CD4-positive, alpha-beta T cell (primary cell): ENCODE results near the gene TRAPPC2L. TPM values are rescaled to one million over a fixed set of nuclear protein-coding genes. Genes with fewer than 3 reads are reported as not detected.

Experiments
- ATAC-seq: fragments of 200-7000 bp; cut with Tn5 transposase; one replicate; pipeline ENCODE4 v1.10.0; 2022; ENCODE audit warnings: mild to moderate bottlenecking; ENCODE audit not compliant: poor library complexity
- CTCF ChIA-PET: fragments of 350-600 bp; sonication (Branson Sonifier 250); formaldehyde crosslinking; loops from one replicate; lab custom pipeline; 2021; ENCODE audit warnings: antibody characterized with exemption, inconsistent platforms; lab: Charles Lee
- POLR2A ChIA-PET: fragments of 350-600 bp; sonication (Branson Sonifier 250); formaldehyde crosslinking; loops from one replicate; lab custom pipeline; 2021; ENCODE audit warnings: antibody characterized with exemption, inconsistent platforms; lab: Charles Lee
- DNase-seq, 14 experiments: peaks; one replicate each; pipeline ENCODE4 v3.0.0-alpha.2; 2013 to 2020; ENCODE audit warnings: mixed read lengths in 2 of 14
- H3K27ac ChIP-seq, 2 donors: one replicate each; pipeline versions ENCODE4 v1.5.1 to v1.7.0; 2013; ENCODE audit warnings: low read length in 2 of 2, low read depth in 1 of 2, mild to moderate bottlenecking in 1 of 2
- H3K27me3 ChIP-seq, 2 experiments: 1 replicate in 1 of 2; 2 replicates in 1 of 2; pipeline versions ENCODE4 v1.6.1 to v1.7.0; 2013; ENCODE audit warnings: low read length in 2 of 2, control low read depth in 1 of 2, mild to moderate bottlenecking in 1 of 2, moderate library complexity in 1 of 2; ENCODE audit not compliant: insufficient read depth in 2 of 2, control insufficient read depth in 1 of 2
- H3K36me3 ChIP-seq: one replicate; pipeline ENCODE4 v1.6.1; 2013; ENCODE audit warnings: low read length, control low read depth; ENCODE audit not compliant: insufficient read depth
- H3K4me1 ChIP-seq: one replicate; pipeline ENCODE4 v1.6.1; 2013; ENCODE audit warnings: low read length, control low read depth; ENCODE audit not compliant: insufficient read depth
- H3K4me3 ChIP-seq: one replicate; pipeline ENCODE4 v1.5.1; 2013; ENCODE audit warnings: mild to moderate bottlenecking, low read length, moderate library complexity
- H3K9me3 ChIP-seq, 2 experiments: 1 replicate in 1 of 2; 2 replicates in 1 of 2; pipeline versions ENCODE4 v1.6.1 to v1.7.0; 2013; ENCODE audit warnings: low read length in 2 of 2, mild to moderate bottlenecking in 2 of 2, control low read depth in 1 of 2, moderate library complexity in 1 of 2; ENCODE audit not compliant: control insufficient read depth in 1 of 2, insufficient read depth in 1 of 2
- H3K27ac Mint-ChIP-seq: one replicate; pipeline ENCODE4 v1.8.0; 2020; ENCODE audit warnings: mixed read lengths
- H3K27me3 Mint-ChIP-seq: one replicate; pipeline ENCODE4 v1.8.0; 2021; ENCODE audit warnings: mixed read lengths
- H3K36me3 Mint-ChIP-seq: one replicate; pipeline ENCODE4 v1.8.0; 2021; ENCODE audit warnings: low read depth, mixed read lengths
- H3K4me1 Mint-ChIP-seq: one replicate; pipeline ENCODE4 v1.8.0; 2021; ENCODE audit warnings: low read depth, mixed read lengths
- H3K4me3 Mint-ChIP-seq: one replicate; pipeline ENCODE4 v1.8.0; 2020; ENCODE audit warnings: mild to moderate bottlenecking, mixed read lengths
- H3K9me3 Mint-ChIP-seq: one replicate; pipeline ENCODE4 v1.8.0; 2020; ENCODE audit warnings: mixed read lengths
- intact Hi-C, 2 experiments: fragments of 100-400 bp; cut with DNase I in 1 of 2; cut with micrococcal nuclease in 1 of 2; formaldehyde crosslinking; loops; one replicate each; pipeline versions ENCODE4 v1.15.1 to v1.9.0; 2023 to 2025; cut with DNase I, micrococcal nuclease
- total RNA-seq, 174 experiments: library from RNA in 2 of 174; stranded (reverse) in 2 of 174; gene quantifications; one replicate each; pipeline ENCODE4 v1.2.3 and lab custom pipeline; 2021 to 2026
- TF ChIP-seq, protein P1 (sequence below): fragments of 200-600 bp; IDR thresholded peaks from one replicate; pipeline ENCODE4 v1.8.0; 2022; ENCODE audit warnings: antibody characterized with exemption, mild to moderate bottlenecking

The TRAPPC2L gene
- total RNA-seq, 2 experiments from 2014 or later, result 48.0 to 48.2 TPM

DNA sequence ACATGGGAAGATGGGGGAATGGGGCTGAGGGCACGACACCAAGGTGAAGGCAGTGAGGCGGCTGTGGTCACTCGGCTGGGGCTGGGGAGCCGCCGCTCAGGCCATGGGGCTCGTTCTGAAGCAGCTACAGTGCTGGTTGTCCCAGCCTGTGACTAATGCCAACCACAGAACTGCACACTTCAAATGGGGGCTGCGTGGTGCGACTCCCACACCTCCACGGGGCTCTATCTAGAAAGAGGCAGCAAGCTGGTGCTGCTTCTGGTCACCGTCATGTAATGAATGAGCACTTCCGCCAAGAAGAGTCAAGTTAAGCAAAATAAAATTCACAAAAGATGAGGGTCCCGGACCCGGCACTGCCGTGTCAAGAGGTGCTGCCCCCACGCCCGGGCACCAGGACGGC is 20.1 kb upstream of the TRAPPC2L start:
- ChIA-PET POLR2A (no interaction called here), CTCF (no interaction called here)
- Mint-ChIP-seq H3K36me3 (peaks cover 4% of the 10 kb centered on the region), H3K4me1 (no peaks in the 10 kb centered on the region), H3K4me3 (no peak overlapping the region), H3K27me3 (no peaks in the 10 kb centered on the region), H3K27ac (no peak overlapping the region), H3K9me3 (no peaks in the 10 kb centered on the region)
- H3K27me3 ChIP-seq, result no peaks in the 10 kb centered on the region
- no peak for ATAC-seq
- DNase-seq, result no peak
- no peak overlapping the region for H3K4me3 ChIP-seq
- H3K9me3 ChIP-seq, result no peaks in the 10 kb centered on the region
- no peaks in the 10 kb centered on the region for H3K4me1 ChIP-seq
- H3K36me3 ChIP-seq, result peaks cover 22% of the 10 kb centered on the region
- H3K27ac ChIP-seq, result no peak overlapping the region
- intact Hi-C loops, result no loop called here
- TF ChIP-seq, protein P1, sequence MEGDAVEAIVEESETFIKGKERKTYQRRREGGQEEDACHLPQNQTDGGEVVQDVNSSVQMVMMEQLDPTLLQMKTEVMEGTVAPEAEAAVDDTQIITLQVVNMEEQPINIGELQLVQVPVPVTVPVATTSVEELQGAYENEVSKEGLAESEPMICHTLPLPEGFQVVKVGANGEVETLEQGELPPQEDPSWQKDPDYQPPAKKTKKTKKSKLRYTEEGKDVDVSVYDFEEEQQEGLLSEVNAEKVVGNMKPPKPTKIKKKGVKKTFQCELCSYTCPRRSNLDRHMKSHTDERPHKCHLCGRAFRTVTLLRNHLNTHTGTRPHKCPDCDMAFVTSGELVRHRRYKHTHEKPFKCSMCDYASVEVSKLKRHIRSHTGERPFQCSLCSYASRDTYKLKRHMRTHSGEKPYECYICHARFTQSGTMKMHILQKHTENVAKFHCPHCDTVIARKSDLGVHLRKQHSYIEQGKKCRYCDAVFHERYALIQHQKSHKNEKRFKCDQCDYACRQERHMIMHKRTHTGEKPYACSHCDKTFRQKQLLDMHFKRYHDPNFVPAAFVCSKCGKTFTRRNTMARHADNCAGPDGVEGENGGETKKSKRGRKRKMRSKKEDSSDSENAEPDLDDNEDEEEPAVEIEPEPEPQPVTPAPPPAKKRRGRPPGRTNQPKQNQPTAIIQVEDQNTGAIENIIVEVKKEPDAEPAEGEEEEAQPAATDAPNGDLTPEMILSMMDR, result no peak

DNA sequence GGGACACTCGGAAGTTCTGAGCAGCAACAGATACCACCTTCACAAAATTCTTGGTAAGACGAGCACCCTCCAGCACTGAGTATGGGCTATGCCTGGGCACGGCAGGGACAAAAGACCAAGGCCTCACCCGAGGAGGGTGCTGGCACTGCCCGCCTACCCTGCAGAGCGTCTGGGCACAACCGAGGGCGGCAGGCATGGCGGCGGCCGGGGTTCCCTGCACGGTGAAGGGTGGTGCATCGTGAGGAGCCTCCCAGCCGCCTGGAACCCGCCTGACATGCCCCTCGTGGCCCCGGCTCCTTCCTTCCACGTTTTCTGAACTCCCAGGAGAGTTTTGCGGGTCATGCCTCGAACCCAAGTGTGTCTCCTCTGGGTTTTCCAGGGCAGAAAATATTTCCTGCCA is 19.1 kb upstream of the TRAPPC2L start:
- Mint-ChIP-seq H3K36me3 (peaks cover 4% of the 10 kb centered on the region), H3K9me3 (no peaks in the 10 kb centered on the region), H3K27me3 (no peaks in the 10 kb centered on the region), H3K4me1 (no peaks in the 10 kb centered on the region), H3K4me3 (no peak overlapping the region), H3K27ac (no peak overlapping the region)
- Histone ChIP-seq H3K4me1 (no peaks in the 10 kb centered on the region), H3K27ac (no peak overlapping the region), H3K36me3 (peaks cover 24% of the 10 kb centered on the region), H3K4me3 (no peak overlapping the region), H3K9me3 (no peaks in the 10 kb centered on the region), H3K27me3 (no peaks in the 10 kb centered on the region)
- CTCF ChIA-PET, result no interaction called here
- no peak for DNase-seq
- intact Hi-C loops, result no loop called here
- TF ChIP-seq, protein P1, result no peak
- POLR2A ChIA-PET, result interaction anchor here (0.6 kb wide), 1 partner anchor 44 kb away, joined by 3 read pairs; no protein-coding TSS in a partner anchor
- no peak for ATAC-seq

DNA sequence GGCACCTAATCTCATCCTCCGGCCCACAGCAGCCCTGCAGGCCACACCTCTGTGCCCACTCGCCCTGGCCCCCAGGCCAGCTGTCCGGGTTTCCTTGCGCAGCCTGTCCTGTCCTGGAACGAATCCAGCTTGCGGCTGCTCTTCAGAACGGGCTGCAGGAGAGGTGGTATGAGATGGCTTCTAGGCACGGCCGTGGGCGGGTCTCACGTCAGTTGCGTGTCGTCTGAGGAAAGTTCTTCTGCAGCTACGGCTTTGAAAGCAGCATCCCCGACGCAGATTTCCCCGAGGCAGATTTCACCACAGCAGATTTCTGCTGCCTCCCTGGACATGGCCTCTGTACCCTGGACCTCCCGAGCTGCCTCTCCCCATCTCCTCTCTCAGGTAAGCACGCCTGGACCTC is 18.4 kb upstream of the TRAPPC2L start:
- Histone ChIP-seq H3K9me3 (no peaks in the 10 kb centered on the region), H3K36me3 (peaks cover 27% of the 10 kb centered on the region), H3K4me1 (no peaks in the 10 kb centered on the region), H3K27me3 (no peaks in the 10 kb centered on the region), H3K27ac (no peak overlapping the region), H3K4me3 (no peak overlapping the region)
- TF ChIP-seq, protein P1, result no peak
- ChIA-PET CTCF (no interaction called here), POLR2A (no interaction called here)
- Mint-ChIP-seq H3K27ac (no peak overlapping the region), H3K4me1 (no peaks in the 10 kb centered on the region), H3K27me3 (no peaks in the 10 kb centered on the region), H3K9me3 (no peaks in the 10 kb centered on the region), H3K4me3 (no peak overlapping the region), H3K36me3 (peaks cover 10% of the 10 kb centered on the region)
- intact Hi-C loops, result no loop called here
- DNase-seq, result no peak
- ATAC-seq, result no peak
